Measurements from ENCODE around the gene DCLK2.

The DCLK2 gene

GRCh38 chr4:150123087-150123486 is 44.8 kb downstream of the DCLK2 start:
- no peak for DNase-seq

GRCh38 chr4:150123796-150124677 is 45.8 kb downstream of the DCLK2 start:
- DNase-seq = peak; percentile 46

- no peak for DNase-seq
Observed at GRCh38 chr4:150126201-150126863, 48.1 kb downstream of the DCLK2 start.

DNA sequence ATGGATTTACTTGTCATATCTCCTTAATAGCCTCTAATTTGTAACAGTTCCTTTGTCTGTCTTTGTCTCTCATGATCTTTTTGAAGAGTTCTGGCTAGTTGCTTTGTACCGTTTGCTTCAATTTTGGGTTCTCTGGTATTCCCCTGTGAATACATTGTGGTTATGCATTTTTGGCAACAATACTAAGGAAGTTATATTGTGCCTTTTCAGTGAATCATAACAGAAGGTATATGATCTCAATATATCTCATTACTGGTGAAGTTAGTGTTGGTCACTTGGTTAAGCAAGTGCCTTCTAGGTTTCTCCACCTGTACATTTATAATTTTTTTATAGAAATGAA is 48.6 kb downstream of the DCLK2 start:
- no peak for DNase-seq

DNA sequence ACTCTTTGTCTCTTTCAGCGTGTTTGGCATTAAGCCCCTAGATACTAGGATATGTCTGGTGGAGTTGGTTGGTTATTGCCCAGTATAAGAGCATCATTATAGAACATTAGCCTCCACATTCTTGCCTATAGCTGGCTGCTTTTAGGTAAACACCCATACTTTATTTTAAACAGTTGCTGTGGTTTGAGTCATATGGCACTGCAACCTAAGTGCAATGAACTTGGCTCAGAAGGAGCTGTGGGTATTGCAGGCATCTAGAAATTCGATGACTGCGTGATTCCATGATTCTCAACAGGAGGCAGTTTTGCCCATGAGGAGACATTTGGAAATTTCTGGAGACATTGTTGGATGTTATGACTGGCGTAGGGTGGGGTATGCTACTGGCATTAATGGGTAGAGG is 49.5 kb downstream of the DCLK2 start:
- no peak for DNase-seq

DNA sequence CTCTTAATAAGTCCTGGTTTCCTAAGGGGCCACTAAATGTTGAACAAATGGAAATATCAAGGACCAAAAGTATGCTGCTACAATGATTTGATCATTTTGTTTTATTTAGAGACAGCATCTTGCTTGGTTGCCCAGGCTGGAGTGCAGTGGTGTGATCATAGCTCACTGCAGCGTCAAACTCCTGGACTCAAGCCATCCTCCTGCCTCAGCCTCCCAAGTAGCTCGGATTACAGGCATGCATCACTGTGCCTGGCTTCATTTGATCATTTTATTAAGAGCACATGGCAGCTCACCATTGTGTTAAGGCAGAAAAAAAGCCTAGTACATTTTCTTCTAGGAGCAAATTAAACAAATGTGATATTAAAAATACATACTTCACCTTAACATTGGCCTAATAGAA is 52.7 kb downstream of the DCLK2 start:
- DNase-seq = no peak

- DNase-seq = no peak
Observed at GRCh38 chr4:150131581-150132228, 53.5 kb downstream of the DCLK2 start.

- no peak for DNase-seq
Observed at GRCh38 chr4:150133605-150134004, 55.4 kb downstream of the DCLK2 start.

DNA sequence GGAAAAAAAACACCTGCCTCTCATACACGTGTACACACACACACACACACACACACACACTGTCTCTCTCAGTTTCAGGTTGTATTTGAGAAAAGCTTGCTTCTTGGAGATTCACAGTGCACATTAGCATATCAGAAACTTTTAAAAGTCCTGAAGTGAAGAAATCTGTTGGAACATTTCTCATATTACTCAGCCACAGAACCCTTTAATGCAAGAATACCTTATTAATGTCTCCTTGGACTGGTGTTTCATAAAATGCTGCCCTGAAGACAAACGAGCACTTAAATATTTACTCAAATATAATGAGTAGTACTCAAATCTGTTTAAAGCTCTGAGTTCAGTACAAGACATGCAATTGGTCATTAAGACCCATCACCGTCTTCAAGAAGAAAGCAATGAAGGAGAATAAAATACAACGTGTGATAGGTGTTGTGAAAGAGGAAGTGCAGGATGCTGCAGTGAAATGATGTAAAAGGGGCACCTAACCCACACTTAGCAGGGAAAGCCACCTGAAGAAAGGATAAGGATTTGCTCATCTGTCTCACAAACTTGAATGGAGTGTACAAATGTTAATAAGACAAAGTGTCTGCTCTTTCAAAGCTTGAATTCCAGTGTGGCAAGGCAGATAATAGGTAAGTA is 57.0 kb downstream of the DCLK2 start:
- DNase-seq = no peak

DNA sequence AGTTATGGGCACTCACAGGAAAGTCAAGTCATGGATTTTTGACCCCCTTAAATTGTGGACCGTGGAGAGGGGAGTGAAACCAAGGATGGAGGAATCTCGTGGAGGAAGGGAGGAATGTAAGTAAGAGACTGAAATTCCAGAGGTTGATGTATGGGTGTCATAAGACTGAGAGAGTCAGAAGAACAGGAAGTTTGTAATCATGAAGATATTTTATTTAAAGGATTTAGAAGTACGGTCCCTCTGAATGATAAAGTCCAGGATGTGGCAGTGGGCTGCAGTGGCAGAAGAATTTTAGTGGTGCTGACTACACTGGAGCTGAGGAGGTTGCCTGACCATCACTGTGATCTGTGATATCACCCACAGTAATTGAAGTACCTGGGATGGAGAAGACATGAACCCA is 57.8 kb downstream of the DCLK2 start:
- no peak for DNase-seq

DNA sequence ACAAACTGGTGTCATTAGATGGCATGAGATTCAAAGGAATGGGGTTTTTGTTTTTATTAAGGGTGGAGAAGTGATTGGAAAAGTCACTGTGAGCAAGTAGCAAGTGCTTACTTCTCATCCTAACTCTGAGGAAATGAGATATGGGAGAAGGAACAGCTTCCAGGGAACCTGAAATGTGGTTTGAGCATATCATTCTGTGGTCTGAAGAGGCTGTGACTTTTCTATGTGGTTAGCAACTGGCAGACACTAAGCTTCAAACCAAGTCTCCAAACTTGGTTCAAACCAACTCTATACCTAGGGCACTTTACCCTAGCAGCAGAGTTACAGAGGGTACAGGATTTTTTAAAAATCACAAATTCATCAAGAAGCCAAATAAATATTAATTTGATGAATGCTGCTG is 58.2 kb downstream of the DCLK2 start:
- peak; percentile 50 for DNase-seq

GRCh38 chr4:150139297-150139865 is 61.1 kb downstream of the DCLK2 start:
- no peak for DNase-seq

- DNase-seq = no peak
Observed at GRCh38 chr4:150140774-150141400, 62.6 kb downstream of the DCLK2 start.

DNA sequence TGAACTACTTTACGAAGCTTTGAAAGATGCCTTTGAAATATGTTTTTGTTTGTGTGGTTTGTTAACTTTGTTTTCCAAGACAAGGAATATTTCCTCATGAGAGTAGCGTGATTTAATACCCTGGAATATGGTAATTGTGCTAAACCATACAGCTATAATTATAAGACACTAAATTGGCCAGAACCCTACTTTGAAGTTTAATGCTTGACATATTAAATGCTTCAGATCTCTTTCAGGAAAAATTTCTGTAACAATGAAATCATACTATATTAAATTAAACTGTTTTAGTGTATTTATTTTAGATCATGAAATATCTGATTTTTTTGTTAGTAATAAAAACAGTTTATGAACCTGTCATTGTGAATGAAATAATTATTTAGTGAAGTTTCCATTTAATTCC is 63.5 kb downstream of the DCLK2 start:
- DNase-seq = no peak

- no peak for DNase-seq
Observed at GRCh38 chr4:150142831-150143230, 64.6 kb downstream of the DCLK2 start.

- no peak for DNase-seq
Observed at GRCh38 chr4:150145090-150145945, 67.1 kb downstream of the DCLK2 start.

- no peak for DNase-seq
Observed at GRCh38 chr4:150145946-150146340, 67.7 kb downstream of the DCLK2 start.

- DNase-seq = no peak
Observed at GRCh38 chr4:150149381-150149780, 71.1 kb downstream of the DCLK2 start.

GRCh38 chr4:150150629-150151062 is 72.4 kb downstream of the DCLK2 start:
- DNase-seq = no peak

GRCh38 chr4:150152766-150153165 is 74.5 kb downstream of the DCLK2 start:
- DNase-seq = no peak

GRCh38 chr4:150155391-150155790 is 77.1 kb downstream of the DCLK2 start:
- DNase-seq = no peak

- DNase-seq = no peak
Observed at GRCh38 chr4:150156543-150156942, 78.3 kb downstream of the DCLK2 start.

All from OCI-M1 (cell line).